ENCODE measurements around the gene SLC44A5. TPM values are rescaled to one million over a fixed set of nuclear protein-coding genes. Genes with fewer than 3 reads are reported as not detected.
"Not testable (repeated sequence)": the region's sequence is repeated elsewhere in the genome, so short reads cannot be mapped to it uniquely, and the experiment has no call there.

The SLC44A5 gene
- total RNA-seq, 1 donor from 2014 or later = 1.0 TPM

GRCh38 chr1:75522389-75522788 is 88.5 kb downstream of the SLC44A5 start:
- peak in 1 of 2 donors; percentile 77 for DNase-seq (ENCODE audit: low read depth in 2 of 2)

DNA sequence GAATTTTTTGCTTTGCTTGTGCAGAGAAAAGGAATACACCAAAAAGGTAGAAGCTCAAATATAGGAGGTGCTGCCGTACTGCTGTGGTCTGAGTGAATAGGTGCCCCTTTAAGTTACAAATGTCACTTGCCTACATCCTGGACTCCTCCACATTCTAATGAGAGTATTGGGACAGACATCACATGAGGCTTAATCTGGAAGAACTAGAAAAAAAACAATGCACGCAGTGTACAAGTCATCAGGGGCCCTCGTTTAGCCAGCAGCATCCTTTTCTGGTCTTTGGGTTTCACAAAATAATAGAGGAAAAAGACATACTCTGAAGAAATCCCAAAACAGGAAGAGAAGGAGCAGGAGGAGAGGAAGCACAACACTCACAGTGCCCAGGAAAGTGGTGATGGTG is 89.3 kb downstream of the SLC44A5 start:
- peak in 1 of 2 donors; percentile 27 for DNase-seq (ENCODE audit: low read depth in 2 of 2)

GRCh38 chr1:75520862-75521475 is 89.9 kb downstream of the SLC44A5 start:
- DNase-seq (ENCODE audit: low read depth in 2 of 2) = no peak

GRCh38 chr1:75519651-75520427 is 91.1 kb downstream of the SLC44A5 start:
- no peak for DNase-seq (ENCODE audit: low read depth in 2 of 2)

GRCh38 chr1:75518686-75519085 is 92.2 kb downstream of the SLC44A5 start:
- no peak for DNase-seq (ENCODE audit: low read depth in 2 of 2)

DNA sequence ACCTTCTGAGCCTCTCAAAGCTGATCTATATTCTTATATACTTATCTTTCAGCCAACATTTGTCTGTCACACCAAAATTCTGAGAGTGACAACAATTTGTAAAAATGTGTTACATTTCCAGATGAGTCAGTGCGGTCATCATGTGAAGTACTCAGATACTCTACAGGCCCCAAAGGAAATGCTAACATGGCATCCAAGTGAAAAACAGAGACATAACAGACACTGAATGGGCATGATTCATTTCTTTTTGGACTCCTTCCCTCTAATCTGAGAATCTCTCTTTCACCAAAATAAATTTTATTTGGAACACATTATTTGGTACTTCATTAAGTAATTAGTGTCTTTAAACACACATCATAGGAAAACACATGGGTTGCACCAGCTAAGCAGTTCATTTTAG is 96.6 kb downstream of the SLC44A5 start:
- DNase-seq (ENCODE audit: low read depth in 2 of 2) = no peak

GRCh38 chr1:75506976-75507375 is 103.9 kb downstream of the SLC44A5 start:
- no peak for DNase-seq (ENCODE audit: low read depth in 2 of 2)

DNA sequence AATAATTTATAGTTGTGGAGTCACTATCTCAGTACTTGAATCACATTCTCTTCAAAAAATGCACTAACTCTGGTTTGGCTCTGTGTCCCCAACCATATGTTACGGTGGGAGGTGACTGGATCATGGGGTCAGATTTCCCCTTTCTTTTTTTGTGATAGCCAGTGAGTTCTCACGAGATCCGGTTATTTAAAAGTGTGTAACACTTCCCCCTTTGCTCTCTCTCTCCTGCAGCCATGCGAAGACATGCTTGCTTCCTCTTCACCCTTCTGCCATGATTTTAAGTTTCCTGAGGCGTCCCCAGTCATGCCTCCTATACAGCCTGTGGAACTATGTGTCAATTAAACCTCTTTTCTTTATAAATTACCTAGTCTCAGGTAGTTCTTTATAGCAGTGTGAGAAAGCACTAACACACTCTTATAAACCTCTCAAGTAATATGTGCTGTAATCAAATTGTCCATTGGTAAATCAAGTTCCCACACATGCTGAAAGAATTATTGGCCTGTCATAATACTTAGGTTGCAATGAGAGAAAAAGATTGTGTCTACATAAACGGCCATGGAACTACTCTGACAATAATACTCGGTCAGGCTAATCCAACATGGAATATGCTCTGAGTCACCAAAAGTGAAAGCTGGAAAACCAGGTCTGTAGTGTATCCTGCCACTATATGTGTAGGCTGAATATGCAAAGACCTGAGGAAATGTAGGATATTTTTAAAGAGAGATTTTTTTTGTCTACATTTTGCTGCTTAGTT is 107.5 kb downstream of the SLC44A5 start:
- DNase-seq (ENCODE audit: low read depth in 2 of 2) = no peak

GRCh38 chr1:75502776-75503175 is 108.1 kb downstream of the SLC44A5 start:
- peak; percentile 51 to 84 for DNase-seq (ENCODE audit: low read depth in 2 of 2)

DNA sequence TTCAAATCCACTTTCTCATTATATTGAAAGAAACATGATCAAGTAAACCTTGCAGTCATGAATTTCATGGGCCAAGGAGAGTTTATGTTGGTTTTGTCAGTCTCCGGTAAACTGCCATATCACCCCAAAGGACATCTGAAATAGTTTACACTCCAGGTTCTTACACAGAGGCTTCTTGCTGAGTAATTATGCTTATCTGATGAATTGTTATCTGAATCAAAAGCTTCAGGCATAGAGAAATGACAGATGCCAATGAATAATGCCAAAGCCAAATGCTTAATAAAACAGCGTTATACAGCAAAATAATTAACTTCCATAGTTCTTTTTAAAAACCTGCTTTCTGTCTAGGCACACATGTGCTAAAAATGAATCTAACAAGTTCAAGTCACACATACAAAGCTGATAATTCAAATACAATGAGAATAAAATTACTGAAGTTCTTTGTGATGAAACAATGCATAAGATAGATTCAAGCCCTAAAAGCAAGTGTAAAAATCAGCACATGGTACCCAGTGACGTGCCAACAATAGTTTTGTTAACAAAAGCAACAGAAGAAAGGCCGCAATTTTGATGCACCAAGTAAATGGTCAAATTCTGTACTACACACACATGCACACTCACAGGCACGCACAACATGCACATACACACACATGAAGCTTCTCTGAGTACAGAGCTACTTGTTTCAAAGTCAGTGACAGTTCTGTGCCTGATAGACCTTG is 109.2 kb downstream of the SLC44A5 start:
- no peak for DNase-seq (ENCODE audit: low read depth in 2 of 2)

DNA sequence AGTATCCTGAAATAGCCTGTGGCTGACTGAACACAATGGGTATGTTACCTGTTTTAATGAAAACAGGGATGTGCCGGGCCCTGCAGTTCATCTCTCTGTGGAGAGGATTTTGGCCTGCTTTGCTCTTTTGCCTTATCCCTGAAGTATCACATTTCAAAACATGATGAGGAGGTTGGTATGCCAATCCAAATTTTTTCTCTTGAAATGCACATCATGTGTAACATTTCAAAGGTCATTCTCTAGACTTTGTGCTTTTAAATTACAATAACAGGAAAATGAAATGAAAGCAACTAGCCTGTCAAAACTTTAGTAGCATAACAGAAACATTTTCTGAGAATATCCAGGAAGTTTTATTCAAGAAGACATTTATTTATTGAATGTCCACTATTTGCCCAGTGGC is 118.9 kb downstream of the SLC44A5 start:
- DNase-seq (ENCODE audit: low read depth in 2 of 2) = peak; percentile 76 to 83

DNA sequence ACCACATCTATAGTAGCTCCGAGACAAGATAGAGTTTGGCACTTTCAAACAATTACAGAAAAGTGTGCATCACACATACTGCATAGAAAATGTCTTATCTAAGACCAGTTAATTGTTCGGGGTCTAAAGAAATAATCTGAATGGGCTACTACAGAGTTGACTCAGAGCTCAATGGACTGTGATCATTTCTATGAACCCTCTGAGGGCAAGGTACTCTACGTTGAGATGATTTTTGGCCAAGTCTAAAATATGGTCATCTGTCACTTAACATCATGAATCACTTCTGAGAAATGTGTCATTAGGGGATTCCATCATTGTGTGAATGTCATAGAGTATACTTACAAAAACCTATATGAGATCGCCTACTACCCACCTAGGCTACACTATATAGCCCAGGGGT is 123.5 kb downstream of the SLC44A5 start:
- no peak for DNase-seq (ENCODE audit: low read depth in 2 of 2)

DNA sequence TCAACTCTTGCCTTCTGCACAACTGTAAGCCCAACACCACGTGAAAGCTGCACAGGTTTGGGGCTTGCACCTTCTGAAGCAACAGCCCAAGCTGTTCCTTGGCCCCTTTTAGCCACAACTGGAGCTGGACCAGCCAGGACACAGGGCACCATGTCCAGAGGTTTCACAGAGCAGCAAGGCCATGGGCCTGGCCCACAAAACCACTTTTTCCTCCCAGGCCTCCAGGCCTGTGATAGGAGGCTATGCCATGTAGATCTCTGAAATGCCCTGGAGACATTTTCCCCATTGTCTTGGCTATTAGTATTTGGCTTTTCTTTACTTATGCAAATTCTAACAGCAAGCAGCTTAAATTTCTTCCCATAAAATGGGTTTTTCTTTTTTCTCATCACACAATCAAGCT is 126.1 kb downstream of the SLC44A5 start:
- no peak for DNase-seq (ENCODE audit: low read depth in 2 of 2)

DNA sequence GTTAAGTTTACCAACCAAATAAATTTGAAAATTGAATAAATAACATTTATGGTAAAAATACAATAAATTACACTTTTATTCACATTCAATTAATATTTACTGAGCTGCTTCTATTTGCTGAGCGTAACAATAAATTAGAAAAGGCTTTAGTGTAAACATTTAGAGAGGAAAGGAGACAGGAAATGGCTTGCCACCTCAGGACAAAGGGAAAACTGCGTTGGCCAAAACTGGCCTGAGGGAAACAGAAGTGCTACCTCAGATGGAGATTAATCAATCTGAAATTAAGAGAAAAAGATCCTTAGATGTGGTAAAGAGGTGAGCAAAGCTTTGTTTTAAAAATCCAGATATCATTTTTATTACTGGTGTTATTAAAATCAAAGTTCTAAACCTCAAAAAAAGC is 128.0 kb downstream of the SLC44A5 start:
- DNase-seq (ENCODE audit: low read depth in 2 of 2) = peak; percentile 55 to 70

DNA sequence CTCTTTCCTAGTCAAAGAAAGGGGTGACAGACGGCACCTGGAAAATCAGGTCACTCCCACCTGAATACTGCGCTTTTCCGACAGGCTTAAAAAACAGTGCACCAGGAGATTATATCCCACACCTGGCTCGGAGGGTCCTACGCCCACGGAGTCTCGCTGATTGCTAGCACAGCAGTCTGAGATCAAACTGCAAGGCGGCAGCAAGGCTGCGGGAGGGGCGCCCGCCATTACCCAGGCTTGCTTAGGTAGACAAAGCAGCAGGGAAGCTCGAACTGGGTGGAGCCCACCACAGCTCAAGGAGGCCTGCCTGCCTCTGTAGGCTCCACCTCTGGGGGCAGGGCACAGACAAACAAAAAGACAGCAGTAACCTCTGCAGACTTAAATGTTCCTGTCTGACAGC is 134.4 kb downstream of the SLC44A5 start:
- not testable (repeated sequence) for DNase-seq (ENCODE audit: low read depth in 2 of 2)

DNA sequence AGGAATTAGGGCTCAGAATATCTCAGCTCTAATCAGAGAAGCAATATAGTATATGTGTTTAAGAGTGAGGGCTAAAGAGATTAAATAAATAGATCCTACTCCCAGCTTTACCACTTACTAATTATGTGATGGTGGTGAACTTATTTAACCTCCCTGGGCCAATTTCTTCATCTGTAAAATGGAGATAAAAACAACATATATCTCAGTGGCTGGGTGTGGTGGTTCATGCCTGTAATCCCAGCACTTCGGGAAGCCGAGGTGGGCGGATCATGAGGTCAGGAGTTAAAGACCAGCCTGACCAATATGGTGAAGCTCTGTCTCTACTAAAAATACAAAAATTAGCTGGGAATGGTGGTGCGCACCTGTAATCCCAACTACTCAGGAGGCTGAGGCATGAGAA is 135.2 kb downstream of the SLC44A5 start:
- no peak for DNase-seq (ENCODE audit: low read depth in 2 of 2)

GRCh38 chr1:75472971-75473603 is 137.8 kb downstream of the SLC44A5 start:
- peak; percentile 54 to 73 for DNase-seq (ENCODE audit: low read depth in 2 of 2)

DNA sequence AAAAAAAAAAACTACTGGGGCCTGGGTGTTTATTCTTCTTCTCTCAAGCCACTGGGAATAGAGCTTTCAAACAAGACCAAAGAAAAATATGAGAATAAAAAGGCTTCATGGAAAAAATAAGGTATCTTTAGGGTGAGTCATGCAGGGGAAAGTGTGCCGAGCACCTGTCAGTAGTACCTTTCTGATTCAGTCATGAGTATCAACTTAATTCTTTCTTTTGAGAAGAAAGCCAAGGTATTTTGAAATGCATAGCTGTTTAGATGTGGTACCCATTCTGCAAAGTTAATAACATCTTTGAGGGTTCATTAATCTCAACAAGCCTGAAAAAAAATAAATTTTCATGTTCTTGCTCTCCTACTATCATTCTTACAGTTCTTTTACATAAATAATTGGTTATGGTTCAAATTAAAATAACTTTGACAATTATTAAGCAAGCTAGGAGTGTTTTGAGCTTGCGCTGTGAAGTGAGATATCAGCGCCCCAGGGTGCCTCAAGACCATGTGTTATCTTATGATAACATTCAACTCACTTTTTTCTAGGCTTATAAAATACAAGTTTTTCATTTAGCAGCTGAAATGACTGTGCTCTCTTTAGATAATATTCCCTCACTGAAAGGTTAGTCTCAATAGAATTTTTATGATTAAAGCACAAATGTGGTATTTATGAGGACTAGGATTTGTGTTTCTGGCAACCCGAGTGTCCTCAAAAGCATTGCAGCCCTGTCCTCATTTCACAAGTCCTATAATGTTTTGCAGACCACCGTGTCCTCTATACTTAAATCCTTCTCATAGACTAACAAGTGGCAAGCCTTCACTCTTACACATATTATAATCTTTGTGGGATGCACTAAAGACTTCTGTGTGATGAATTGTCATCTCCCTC is 138.6 kb downstream of the SLC44A5 start:
- peak in 1 of 2 donors; percentile 7 for DNase-seq (ENCODE audit: low read depth in 2 of 2)

GRCh38 chr1:75471252-75471651 is 139.7 kb downstream of the SLC44A5 start:
- DNase-seq (ENCODE audit: low read depth in 2 of 2) = no peak

DNA sequence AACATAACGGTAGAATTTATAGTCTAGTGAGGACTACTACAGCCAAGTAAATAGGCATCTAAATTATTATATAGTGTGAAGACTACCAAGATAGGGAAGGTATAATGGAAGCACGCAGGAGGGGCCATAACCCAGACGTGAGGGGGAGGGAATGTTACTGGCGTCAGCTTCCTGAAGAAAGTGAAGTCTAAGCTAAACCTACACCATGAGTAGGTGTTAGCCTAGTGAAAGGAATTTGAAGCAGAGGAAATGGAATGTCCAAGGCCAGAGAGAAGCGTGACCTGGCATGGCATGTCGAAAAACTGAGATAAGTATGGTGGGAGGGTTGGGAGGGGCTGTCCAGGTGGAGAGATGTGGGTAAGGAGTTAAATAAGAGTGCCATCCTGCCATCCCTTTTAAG is 140.5 kb downstream of the SLC44A5 start:
- no peak for DNase-seq (ENCODE audit: low read depth in 2 of 2)
